GM18499 (cell line): Measurements from ENCODE around the gene EXOC4.

Experiments
- ATAC-seq: cut with Tn5 transposase; IDR thresholded peaks from one replicate; pipeline ENCODE4 v1.9.1; 2021; ENCODE audit warnings: moderate number of reproducible peaks; ENCODE audit not compliant: insufficient read depth, unreplicated experiment

Gene EXOC4

DNA sequence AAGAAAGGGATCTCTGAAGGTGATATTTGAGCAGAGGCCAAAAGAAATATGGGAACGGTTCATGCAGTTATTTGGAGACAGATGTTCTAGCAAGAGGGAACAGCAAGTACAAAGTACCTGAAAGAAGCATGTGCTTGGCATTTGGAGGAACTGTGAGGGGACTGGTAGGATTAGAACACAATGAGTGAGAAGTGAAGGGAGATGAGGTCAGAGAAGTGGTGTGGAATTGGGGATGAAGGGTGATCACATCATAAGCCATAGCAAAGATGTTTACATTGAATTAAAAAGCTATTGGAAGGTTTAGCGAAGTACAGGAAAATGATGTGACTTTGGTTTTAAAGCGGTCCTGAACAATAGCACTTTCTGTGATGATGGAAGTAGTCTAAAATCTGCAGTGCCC, 471.8 kb downstream of the EXOC4 start:
- no peak for ATAC-seq

DNA sequence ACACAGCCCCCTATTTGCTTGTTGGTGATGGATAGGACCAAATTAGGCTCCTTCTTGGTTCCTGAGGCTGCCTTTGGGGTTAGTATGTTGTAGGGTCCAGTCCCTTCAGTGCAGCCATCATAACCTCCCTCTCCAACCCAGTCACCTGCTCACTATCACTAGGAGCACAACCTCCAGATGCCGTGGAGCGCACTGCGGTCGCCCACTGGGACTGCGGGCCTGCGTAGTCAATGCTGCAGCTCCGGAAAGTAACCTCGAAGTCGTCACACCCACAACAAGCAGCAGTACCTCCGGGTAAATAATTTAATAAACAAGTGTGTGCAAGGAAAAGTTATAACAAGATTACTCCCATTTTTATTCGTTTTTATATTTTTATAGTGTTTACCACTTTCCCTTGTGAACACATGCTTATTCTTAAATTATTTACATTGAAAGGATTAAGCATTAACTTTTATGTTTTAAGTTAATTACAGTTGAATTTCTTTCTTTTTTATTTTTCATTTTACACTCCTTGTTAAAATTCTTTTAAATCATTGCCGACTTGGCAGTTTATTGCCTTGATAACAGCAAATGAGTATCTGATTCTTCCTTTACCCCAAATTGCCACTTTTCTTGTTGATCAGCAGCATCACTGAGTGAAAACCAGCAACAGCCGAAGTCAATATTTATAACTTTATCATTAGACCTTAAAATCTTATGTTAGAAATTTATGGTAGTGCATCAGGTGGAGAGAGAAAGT, 474.8 kb downstream of the EXOC4 start:
- ATAC-seq, result no peak

DNA sequence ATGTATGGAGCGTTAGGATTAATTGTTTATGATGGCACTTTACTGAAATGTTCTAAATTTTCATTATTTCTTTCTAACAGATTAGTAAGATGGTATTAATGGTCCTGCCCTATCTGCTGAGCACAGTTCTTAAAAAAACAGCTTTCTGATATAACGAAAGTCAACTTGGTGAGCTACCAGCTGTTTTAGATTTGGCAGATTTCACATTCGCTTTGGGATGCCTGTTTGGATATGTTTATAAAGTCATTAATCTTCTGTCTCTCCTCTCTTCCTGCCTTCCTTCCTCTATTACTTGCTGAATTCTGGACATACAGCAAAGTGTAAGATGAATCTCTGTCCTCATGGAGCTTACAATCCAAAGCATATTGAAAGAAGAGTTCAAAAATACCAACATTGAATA, 477.5 kb downstream of the EXOC4 start:
- no peak for ATAC-seq

DNA sequence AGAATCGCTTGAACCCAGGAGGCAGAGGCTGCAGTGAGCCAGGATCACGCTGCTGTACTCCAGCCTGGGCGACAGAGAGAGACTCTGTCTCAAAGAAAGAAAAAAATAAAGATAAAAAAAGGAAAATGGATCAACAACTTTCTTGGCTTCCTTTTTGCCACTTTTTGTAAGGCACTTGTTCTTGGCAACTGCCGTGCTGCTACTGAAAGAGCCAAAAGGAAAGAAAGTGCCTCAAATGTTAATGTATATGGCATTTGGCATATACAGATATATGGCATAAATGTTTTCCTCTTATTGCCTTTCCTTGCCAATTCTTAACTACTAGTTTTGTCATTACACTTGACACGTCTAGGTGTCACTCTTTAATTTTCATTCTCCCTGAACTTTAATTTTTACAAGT, 480.5 kb downstream of the EXOC4 start:
- ATAC-seq, result no peak

DNA sequence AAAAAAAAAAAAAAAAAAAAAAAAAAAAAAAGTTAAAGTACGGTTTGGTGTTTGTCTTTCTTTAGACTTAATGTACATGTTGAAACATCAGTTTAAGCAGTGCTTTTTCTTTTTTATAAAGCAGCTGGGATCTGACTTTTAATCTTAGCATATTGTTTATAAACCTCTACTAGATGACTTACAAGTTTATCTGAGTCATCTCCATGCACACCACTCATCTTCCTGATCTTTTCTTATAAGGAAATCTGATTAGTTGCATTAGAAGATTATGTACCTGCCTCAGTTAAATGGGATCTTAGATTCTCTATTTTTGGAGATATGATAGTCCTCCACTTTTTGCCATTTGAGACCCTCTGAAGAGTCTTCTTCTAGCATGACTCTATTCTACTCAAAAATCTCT, 482.3 kb downstream of the EXOC4 start:
- ATAC-seq, result no peak

DNA sequence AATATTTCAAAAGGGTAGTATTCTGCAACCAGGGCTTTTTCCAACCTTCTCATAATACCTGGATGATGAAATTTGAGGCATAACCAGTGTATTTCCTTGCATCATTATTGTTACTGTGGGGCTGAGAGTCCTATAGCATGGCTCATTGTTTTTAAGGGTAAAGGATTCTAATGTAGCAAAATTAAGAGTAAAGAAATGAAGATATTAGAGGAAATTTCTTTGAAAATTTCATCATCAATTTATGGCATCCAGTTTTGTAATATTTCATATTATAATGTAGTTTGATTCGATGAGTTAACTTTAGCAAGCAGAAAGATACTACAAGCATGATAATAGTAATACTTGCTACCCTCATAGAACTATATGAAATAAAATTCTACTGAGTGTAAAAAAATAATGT, 486.9 kb downstream of the EXOC4 start:
- no peak for ATAC-seq

DNA sequence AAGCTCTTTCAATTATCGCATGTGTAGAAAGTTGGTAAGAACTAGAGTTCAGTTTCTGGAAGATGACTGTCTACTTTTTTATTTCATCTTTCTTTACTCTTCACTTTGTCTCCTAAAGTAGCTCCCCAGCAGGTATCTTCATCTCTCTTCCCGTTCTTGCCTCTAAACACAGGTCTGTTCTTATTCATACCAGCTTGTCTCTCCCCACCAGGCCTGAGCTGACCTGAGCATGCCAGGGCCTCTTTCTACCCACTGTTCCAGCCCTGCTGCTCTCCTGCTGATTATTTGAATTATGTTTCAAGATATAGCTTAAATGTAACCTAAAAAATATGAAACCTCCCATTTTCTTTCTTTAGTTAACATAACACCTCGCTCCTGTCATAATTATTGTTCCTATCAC, 488.2 kb downstream of the EXOC4 start:
- no peak for ATAC-seq

DNA sequence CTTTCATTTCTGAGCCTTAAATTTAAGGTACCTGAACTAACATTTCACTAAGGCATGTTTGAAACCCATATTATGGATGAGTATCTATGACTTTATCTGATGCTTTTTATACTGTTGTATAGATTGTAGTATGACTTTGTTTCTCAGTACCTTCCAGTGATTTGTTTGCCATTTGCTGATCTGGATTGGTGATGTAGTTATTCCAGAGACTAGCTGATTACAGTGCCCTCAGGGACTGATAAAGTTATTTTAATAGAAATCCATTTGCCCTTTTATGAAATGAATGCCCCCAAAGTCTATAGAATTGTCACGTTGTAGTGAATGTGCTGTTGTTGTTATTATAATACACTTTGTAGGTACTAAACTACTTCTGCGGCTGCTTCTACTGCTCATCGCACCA, 488.8 kb downstream of the EXOC4 start:
- no peak for ATAC-seq

DNA sequence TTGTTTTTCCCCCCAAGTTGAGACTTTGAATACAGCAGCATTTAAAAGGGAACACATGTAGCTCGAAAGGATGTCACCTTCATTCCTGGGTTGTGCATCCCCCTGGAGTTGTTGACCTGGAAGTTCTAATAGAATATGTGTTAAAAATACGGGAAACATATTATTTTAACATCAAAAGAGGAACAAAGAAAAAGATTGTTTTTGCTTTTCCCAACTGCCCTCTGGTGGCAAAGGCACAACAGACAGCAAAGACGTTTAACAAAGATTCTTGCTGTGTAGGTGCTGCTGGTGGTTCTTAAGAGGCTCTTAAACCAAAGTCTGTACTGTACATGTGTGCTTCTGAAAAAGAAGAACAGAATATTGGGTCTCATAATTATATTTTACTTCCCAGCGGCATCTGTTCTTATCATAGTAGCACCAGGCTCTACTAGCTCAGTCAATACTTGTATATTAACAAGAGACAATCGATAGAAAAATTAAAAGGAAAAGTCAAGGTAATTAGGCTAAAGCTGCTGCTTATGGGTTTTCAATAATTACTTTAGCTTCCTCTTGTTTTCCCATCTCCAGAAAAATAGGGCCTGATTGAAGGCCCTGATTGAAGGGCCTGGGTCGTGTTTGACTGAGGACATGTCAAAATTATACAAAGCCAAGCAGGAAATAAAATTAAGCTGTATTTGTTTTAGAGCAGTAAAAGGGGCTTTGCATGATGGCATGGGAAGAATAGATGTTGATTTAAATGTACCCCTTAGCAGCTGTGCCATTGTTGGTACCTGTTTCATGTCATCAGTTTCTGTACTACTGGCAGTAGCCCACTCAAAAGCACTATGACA, 490.0 kb downstream of the EXOC4 start:
- no peak for ATAC-seq

DNA sequence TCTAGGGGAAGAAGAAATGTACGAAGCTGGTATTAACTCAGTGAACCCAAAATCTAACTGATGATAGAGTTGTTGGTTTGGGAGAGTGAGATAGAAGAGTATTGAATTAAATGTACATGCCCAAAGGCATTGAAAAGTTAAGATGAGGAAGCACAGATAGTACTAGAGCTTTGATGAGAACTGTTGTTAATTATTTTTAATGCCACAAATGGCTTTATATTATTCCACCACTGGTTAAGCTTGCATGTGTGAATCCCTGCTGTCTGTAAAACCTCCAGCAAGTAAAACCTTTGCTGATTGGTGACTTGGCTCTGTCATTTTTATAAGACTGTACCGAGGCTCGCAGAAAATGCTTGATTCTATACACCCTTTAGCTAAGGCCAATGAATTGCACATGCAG, 491.6 kb downstream of the EXOC4 start:
- ATAC-seq, result no peak

DNA sequence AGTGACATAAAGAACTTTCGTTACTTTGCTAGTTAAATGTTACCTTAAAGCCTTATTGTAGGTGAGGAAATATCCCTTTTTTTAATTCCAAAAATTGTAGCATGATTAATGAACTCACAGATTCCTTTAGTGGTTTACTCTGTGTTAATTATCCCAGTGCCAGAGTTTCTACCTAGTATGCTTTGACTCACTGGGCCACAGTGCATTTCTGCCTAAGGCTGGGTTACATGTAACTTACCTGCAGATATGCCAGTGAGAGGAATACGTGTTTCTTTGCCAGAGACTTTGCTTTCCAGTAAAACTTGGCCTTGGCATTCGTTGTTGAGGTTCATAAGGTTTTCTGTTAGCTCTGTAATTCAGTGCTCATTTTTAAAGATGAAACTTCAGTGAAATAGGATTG, 493.4 kb downstream of the EXOC4 start:
- ATAC-seq, result no peak

DNA sequence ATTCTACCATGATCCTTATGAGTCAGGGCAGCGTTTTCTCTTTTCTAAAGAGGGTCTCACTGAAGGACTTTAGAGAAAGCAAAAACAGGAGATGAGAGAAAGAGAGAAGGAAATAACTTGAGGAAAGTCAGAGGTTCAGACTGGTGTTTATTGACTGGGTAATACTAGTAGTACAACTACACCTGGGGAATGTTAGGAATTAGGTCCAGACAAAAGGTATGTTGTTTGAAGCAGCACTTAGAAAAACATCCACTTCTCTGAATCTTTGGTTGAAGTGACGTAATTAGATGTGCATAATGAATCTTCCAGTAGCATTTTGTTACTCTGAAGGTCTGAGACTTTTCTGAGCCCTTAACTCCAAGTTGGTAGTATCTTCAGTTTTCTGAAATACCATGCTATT, 494.0 kb downstream of the EXOC4 start:
- no peak for ATAC-seq

DNA sequence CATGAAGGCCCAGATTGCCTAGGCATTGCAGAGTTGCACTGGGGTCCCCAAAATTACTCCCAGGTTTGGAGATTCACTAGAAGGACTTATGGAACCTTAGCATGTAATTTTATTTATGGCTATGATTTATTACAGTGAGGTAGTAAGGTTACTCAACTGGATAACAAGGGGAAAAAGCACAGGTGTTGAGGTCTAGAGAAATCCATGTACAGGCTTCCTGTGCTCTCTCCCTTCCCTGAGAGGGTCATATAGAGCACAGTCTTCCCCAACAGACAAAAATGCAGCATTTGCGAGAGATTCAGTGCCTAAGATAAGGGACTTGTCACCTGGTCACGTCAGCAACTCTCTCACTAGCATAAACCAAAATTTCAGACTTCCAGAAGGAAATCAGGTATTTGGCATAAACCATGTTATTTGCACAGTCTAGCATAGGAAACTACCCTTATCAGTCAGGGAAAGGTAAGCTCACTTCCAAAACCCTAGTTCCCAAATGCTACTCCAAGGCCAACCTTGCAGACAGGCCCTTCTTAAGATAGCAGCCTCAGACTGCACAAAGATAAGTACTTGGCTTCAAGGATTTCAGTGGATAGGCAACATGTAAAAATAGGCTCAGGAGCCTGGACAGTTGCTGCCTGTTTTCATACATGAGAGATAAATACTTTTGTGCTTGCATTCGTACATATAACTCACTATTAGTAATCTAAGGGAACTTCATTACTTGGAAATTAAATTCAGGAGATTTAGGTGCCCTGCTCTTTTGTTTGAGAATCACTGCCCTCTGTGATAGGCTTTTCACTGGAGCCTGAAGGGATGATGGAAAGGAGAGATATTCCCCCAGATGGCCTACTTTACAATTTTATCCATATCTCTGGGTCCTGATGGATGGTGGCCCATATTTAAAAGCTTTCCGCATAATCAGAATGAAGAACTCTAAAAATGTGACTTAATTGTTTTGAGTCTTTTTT, 495.8 kb downstream of the EXOC4 start:
- ATAC-seq, result no peak

DNA sequence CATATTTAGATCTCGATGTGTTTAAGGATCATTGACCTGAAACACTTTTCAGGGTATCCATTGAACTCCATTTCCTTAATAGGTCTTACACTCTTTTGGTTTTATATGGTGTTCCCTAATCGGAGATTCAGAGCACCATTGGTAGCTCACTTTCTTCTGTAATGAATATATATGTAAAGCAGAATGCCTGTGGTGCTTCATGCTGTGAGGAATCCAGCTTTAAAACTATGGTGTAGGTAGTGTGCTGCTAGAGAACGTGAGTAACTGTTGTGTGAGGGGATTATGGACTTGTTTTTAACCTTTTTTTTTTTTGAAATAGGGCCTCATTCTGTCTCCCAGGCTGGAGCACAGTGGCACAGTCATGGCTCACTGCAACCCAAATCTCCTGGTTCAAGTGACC, 497.4 kb downstream of the EXOC4 start:
- no peak for ATAC-seq

DNA sequence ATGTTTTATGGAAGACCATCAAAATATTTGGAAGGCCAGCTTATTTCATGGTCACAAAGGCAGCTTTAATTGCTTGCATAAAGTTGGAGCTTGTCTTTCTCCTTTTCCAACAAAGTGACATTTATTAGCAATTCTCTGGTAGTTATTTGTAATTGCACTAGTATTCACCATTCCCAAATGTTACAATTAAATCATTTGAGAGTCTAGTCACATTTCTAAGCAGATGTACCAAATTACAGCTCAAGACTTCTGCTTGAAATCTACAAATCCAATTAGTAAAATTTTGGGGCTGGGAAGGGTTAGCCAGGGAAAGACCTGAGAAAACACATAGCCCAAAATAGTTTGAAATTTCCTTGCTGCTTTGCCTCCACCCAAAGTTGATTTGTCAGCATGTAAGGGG, 498.2 kb downstream of the EXOC4 start:
- no peak for ATAC-seq

DNA sequence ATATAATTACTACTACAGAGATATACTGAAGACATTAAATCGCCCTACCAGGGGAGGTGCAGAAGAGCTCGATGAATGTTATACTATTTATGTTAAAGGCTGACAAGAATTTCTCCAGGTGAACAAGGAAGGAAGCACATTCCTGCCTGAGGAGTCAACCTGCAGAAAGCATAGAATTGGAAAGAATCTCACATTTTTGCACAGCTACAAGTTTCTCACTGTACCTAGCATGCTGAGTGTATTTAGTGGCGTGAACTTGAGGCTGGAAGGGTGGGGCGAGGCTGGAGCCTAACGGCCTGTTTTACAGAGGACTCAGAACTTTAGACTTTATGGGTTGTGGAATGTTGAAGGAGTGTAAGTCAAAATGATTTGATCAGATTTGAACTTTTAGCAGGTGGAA, 500.6 kb downstream of the EXOC4 start:
- no peak for ATAC-seq

DNA sequence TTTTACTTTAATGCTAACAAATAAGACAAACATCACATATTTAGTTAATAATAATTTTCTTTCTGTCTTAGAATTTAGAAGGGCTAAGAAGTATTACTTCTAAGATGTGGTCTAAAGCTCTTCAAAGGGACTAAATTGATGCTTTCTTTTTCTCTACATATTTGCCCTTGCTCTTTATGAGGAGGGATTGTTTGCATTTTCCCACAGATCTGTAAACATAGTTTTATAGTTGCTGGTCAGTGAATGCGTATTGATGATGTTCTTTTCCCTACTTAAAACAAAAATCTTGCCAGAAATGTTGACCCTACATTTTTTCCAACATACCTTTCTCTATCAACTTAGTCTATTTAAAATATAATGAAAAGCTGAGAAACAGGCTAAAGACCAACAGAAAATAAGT, 501.8 kb downstream of the EXOC4 start:
- no peak for ATAC-seq

DNA sequence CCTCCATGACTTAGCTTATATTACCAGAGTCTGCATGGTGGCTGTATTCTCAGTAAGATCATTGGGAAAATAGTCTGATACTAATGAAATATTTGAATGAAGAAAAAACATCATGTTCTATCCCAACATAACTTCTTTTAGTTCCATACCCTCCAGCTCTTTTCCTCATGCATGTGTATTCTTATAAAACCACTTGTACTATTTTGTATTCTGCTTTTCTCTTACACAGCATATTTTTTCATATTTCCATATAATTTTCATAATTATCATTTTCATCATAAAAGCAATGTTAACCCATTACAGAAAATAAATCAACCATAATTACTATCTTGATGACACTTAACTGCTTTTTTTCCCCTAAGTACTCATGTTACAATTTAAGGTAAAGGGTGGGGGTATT, 503.0 kb downstream of the EXOC4 start:
- no peak for ATAC-seq

DNA sequence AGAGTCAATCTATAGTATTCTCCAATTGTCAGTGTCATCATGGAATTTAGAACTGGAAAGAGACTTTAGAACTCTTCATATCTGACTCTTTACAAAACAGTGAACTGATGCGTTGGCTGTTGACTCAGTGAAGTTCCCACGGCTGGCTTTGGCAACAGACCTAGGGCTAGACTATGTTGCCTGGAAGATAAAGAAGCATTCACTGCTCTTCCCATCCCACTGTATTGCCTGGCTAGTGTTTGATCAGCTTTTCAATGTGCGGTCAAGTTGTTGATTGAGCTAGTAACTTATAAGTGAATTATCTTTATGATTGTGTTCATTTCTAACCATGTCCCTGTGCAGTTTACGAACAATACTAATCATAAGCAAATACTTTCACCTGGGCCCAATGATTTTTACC, 508.6 kb downstream of the EXOC4 start:
- no peak for ATAC-seq

DNA sequence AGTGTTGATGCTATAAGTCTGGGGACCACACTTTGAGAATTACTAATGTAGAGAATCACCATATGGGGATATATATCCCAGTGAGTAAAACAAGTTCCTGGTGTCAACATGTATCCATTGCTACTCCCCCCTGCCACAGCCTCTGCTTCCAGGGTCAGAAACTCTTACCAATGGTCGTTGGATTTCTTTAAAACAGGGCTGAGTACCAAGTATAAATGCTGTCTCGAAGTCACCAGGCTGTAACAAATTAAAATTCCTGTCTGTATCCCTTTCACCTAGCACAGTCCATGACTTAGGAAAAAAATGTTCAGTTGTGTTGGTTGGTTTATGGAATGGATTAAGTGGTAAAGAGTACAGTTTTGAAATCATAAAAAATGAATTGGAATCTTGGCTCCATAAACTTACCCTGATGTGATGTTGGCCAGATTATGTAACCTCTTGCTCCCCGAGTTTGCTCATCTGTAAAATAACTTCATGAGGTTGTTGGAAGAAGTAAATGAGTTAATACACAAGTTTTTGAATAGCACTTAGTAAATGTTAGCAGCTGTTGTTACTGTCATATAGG, 510.3 kb downstream of the EXOC4 start:
- ATAC-seq, result no peak

DNA sequence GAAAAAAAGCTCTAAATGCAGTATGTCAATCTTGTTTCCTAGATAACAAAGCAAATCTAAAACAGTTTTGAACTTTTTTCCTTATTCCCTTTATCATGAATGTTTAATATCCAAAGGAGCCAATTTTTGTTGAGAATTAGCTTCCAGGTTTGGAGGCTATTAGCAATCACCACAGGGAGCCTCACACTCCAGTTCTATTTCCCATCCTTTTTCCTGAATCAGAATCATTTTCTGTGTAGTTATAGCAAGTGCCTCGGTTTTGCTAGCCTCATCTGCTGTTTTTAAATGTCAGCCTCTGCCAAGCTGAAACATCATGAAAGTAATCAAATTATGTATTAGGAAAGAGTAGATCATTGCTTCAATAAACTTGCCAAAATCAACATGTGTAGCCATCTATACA, 516.8 kb downstream of the EXOC4 start:
- ATAC-seq, result no peak
